A549 (cell line): ENCODE data around the gene ZNF423.

Source experiments
- BHLHE40 ChIP-seq: IDR thresholded peaks from 2 replicates; pipeline ENCODE4 v1.6.1; 2012; ENCODE audit warnings: low read depth, low read length, inconsistent platforms
- CTCF ChIP-seq: fragments of >200 bp; sonication (Bioruptor Twin); formaldehyde crosslinking; IDR thresholded peaks from 3 replicates; pipeline ENCODE4 v1.5.1; 2016
- HDAC2 ChIP-seq: fragments of 200-600 bp; sonication (generic); IDR thresholded peaks from 2 replicates; pipeline ENCODE4 v1.6.1; 2016
- MAFK ChIP-seq: fragments of 450-650 bp; IDR thresholded peaks from 2 replicates; pipeline ENCODE4 v1.6.1; 2014; ENCODE audit not compliant: partially characterized antibody
- MYC ChIP-seq: IDR thresholded peaks from 2 replicates; pipeline ENCODE4 v1.6.1; 2012; ENCODE audit warnings: mild to moderate bottlenecking, inconsistent platforms, low read length, improper control_type of control experiment, borderline replicate concordance
- POLR2A ChIP-seq: IDR thresholded peaks from 2 replicates; pipeline ENCODE4 v1.6.1; 2012; ENCODE audit warnings: mild to moderate bottlenecking, low read length

- TF ChIP-seq HDAC2 (no peak), CTCF (no peak), MYC (no peak), BHLHE40 (no peak), MAFK (no peak), POLR2A (no peak)
These were observed 202.7 kb downstream of the ZNF423 start for GRCh38 chr16:49653173-49653570.
